Right renal cortex interstitium (tissue), 3 donors: ENCODE results near the gene COMT. TPM values are rescaled to one million over a fixed set of nuclear protein-coding genes. Genes with fewer than 3 reads are reported as not detected.

Experiments
- DNase-seq, 3 donors: peaks; one replicate each; pipeline ENCODE4 v3.0.0-alpha.2; 2013; ENCODE audit warnings: low read depth in 3 of 3, low spot score in 2 of 3
- polyA plus RNA-seq, 3 donors: library from polyadenylated mRNA; unstranded; fragments of 120-200 nt; gene quantifications; one replicate each; pipeline ENCODE4 v1.2.1, GENCODE V29; 2013; ENCODE audit not compliant: insufficient read length in 3 of 3

Gene COMT
- polyA plus RNA-seq, 3 donors, result 88.6 to 126 (median 107) TPM

DNA sequence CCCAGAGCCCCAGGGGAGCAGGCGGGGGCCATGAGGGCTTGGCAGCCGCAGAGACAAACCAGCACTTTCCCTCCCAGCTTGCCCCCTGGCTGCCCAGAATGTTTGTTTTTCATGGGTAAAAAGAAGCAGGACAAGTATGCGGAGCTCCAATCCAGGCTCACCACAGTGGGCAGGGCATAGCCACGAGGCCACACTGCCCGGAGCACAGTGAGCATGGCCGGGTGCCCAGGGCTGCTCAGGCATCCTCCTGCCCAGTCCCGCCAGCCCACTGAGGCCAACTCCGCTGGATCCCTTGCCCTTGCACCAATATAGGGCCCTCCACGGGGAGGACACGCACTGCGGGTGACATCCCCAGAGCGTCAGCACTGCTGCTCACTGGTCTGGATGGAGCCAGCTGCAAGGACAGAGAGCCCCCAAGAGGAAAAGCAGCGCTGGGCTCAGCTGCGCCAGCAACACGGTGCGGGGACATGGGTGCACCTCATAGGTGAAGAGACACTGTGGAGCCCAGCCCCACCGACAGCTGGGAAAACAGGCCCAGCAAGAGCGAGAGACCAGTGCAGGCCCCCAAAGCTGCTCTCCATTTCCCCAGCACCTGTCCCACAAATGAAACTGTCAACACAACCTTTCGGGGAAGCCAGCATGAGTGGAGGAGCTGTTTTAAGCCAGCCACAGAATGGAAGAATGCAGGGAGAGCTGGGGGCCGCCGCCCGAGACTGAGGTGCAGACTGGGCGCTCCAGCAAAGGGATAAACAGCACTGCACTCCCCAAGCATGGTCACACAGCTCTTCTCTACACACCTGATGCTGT, 50.3 kb downstream of the COMT start:
- DNase-seq, result no peak

DNA sequence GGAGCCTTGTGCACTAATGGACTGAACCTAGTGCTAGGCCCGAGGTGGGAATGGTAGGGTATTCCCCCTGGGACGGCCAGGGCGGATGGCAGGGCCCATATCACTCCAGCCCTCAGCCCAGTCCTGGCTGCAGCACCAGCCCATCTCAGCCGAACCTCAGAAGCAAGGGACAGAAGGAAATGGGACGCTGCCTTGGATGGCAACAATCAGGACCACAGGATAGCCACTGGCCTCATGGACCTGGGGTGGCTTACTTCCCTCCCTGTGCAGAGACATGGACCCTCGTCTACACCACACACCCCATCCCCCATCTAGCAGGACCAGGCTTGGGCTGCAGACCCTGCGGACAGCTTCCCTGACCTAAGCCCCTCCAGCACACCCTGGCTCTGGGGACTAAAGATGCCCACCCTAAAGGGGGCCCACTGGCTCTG, 50.9 kb downstream of the COMT start:
- DNase-seq, result no peak

DNA sequence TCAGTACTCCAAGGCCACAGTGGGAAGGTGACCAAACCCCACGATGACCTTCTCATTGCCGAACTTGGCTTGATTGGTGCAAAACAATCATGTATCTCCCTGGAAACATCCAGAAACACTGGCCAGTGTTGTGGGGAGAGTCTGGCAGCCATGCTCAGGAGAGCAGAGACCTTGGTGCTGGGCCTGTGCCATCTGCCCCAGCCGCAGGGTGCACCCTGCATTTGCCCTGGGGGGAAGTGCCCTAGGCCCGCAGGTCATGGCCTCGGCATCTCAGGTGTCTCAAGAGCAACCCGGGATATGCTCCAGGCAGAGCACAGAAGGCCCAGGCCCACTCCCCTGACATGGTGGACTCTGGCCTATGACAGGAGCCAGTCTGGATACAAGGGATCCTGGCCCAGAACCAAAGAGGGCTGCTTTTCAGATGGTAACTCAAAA, 51.4 kb downstream of the COMT start:
- no peak for DNase-seq

DNA sequence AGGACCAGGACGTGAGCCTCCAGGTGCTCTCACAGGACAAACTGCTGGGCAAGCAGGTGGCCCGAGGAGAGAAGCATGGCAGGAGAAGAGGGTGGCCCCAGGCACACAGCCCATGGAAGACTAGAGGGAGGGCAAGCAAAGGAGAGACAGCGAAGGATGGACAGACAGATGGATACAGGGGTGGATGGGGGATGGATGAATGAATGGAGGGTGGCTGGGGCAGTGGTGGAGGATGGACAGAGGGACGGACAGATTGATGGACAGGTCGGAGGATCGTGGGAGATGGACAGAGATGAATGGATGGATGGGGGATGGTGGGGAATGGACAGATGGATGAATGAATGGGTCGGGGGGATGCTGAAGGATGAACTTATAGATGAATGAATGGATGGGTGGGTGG, 52.4 kb downstream of the COMT start:
- no peak for DNase-seq

DNA sequence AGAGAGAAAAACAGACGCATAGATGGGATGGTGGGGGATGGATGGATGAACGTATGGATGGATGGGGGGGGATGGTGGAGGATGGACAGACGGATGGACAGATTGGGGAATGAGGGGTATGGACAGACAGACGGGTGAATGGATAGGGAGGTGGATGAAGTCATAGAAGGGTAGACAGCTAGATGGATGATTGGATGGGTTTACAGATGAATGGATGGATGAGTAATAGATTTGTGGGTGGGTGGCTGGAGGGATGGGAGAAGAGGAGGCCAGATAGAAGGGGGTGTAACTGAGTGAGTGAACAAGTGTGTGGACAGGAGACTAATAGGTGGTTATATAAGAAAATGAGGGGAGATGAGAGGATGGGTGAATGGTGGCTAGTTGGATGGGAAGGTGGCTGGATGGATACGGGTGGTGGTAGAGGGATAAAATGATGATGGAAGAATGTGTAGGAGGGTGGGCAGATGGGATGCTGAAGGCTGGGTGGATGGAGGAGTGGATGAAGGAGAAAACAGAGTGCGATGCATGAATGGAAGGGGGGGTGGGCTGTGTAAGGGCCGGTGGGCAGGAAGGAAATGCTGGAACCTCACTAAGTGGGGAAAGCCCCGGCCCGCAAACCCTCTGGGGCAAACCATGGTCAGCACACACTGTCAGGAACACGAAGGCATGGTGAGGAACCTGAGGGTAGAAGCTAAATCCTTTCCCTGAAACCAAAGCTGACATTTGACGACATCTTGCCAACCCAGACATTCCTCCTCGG, 53.5 kb downstream of the COMT start:
- DNase-seq, result no peak

DNA sequence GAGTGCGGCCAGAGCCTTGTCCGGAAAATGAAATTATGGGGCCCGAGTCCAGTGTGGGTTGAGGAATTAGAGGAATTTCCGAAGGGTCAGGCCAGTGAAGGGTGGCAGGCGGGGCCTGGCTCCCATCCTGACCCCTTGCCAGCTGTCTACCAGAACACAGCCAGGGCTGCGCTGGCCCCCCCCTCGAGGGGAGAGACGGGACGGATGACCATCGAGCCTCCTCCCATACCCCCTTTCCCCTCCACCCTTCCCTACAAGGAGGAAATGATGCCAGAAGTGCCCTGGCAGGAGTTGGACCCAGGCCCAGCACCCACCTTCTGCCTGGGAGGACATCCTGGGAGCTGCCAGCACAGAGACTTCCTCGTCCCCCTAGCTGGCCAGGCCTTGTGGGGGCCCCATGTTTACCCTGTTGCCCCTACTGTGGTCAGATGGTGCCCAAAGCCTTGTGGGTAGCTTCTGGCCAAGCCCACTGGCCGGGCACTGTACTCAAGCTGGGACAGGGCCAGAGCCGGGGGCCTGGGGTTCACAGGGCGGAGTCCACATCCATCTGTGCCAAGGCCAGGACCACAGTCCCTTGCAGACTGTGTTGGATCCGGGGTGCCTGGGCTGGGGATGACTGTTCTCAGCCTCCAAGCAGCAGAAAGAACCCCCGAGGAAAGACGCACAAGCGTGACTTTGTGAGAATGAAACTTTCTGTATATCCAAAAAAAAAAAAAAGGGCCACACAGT, 54.2 kb downstream of the COMT start:
- no peak for DNase-seq

DNA sequence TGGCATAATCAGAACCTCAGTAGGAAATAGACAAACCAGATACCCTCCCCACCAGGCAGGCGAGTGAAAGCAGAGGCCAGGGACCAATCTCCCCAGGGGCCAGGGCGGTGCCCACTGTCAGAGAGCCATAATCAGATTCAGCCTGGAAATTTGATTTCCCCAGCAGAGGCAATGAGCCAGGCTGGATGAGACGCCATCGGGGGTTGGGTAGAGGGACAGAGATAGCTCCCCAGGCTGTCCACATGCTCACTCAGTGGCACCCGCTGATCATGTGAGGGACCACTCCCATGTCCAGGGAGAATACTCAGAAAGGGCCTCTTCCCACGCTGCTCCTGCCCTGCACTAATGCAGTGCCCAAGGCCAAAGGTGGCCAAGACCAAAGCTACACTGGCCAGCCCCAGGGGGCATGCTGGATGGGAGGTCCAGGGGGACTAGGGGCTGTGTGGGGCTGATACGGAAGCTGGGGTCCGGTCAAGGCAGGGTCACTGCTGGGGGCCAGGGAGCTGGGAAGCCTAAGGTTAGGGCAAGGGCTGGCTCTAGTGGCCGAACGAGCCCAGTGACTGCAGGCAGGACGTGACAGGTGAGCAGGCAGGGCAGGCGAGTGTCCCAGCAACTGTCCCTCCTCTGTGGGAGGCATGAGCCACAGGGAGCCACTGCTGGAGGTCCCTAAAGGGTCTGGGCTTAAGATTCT, 55.3 kb downstream of the COMT start:
- no peak for DNase-seq

DNA sequence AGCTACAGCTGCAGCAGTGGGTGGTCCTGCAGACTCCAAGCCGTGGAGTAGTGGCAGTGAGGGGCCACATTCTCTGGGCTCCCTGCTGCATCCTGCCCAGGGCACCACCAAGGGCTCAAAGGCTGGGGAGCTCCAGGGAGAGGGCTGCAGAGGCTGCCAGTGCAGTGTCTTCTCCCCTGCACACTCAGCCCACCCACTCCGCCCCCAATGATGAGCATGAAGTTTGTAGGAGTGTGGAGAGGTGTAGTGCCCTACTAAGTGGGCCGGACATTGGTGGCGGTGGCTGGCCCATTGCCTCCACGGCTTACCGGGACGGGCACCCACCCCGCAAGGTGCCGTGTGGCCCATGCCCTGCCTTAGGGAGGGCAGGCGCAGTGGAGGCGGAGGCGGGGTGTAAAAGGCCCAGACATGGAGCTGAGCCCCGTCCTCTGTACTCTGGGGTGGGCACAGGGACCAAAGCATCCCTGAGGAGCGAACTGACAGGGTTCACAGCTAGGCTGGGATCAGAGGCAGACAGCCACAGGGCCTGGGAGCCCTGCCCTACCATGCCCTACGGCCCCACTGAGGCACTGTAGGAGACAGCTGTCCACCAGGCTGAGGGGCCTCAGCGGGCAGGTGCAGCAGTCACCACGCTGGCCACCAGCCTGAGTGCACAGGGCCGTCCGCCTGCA, 56.1 kb downstream of the COMT start:
- DNase-seq, result no peak

DNA sequence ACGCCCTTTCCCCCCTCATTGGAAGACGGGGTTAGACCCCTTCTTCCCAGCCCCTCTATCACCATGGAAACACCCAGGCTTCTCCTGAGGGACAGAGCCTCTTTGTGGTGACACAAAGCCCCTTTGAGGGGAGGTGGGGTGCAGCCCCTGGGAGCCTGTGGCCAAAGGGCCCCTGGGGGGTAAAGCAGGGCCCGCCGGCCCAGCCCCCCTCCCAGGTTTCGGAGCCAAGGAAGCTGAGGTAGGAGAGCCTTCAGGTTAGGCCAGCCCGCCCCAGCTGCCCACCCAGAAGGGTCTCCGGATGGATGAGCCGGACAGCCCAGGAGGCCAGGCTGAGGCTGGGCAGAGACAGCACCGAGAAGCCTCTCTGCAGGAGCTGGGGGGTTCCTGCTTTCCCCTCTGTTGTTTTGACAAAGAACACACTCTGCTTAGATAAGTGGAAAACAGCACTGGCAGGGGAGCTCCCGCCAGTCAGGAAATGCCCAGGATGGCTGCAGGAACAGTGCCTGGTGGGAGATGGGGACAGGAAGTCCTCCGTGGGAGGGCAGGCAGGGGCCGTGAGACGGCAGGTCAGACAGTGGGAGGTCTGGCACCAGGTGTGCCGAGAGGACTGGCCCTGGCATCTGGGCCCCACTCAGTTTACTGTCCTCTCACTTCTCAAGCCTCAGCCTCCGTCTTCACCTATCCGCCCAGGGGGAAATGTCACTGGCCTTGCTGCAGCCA, 56.8 kb downstream of the COMT start:
- no peak for DNase-seq

DNA sequence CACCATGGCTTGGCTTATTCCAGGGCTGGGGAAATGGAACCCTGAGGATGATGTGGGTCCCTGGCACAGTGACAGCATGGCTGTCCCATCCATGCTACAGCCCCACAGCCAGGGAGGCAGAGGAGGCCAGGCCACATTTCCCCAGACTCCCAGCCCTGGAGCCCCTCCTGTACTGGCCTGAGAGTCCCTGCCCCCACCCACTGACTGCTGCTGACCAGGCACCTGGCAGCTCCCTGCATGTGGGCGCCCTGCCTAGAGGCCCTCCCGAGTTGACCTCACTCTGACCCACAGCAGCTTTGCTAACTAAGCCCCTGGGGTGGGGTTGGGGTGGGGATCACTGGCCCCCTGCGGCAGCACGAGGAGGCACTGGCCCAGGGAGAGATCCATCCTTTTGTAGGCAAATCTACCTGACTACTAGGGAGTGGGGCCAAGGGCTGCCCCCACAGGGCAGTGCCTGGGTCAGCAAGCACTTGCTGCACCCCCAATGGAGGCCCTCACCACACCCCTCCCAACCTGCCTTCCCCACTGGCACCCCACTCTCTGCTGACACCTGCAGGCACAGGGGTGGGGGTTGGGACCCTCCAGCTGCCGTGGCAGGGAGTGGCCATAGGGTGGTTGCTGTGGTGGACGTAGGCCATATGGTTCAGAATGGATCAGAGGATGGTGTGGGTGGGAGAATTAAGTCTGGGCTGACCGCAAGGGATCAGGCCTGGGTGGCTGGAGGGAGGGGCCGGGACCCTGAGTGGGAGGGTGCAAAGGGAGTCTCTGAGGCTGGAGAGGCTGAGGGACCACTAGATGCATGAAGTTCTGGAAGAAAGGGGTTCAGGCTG, 57.6 kb downstream of the COMT start:
- DNase-seq, result no peak

DNA sequence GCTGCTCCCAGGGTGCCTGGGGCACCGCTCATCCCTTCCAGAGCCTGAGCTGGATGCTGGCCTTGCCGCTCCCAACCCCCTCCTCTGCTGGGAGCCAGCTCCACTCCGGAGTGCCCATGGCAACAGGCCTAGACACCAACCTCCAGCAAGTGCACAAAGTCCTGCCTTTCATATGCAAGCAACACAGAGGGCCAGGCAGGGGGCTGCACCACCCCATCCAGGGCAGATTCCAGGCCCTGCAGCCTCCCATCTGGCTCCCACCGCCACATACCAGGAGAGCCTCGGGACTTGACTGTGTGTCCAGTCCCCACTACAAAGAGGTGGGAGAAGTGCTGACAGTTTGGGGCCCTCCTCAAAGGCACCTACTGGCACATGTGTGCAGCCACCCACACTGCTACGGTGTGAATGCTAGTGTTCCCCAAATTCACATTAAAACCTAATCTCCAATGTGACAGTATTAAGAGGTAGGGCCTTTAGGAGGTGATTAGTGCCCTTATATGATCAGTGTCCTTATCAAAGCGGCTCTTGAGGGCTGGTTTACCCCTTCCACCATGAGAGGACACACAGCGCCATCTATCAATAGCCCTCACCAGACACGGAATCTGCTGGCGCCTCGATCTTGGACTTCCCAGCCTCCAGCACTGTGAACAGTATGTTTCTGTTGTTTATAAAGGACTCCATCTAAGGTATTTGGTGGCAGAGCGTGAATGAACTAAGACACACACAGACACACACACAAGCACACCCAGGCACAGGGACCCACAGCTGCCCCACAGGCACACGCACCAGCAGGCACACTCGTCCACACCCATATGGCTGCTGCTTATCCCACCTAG, 58.9 kb downstream of the COMT start:
- DNase-seq, result no peak

DNA sequence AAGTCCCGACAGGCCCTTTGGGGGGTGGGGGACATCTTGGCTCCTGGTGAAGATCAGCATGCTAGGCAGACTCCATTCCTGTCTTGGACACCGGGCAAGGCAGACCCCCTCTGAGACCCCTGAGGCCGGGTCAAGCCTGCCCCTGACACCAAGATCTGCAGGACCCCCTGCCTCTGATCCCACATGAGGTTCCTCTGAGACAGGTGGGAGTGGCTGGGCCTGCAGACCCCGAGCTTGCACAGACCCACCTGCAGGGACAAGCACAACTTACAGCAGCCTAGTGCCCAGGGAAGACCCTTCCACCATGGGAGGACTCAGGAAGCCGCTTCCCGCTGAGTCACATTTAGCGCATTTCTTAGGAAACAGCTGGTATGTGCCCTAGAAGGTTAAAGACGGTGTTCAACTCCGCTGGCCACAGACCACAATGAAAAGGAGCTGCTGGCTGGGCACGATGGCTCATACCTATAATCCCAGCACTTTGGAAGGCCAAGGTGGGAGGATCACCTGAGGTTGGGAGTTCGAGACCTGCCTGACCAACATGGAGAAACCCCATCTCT, 59.6 kb downstream of the COMT start:
- DNase-seq, result no peak

DNA sequence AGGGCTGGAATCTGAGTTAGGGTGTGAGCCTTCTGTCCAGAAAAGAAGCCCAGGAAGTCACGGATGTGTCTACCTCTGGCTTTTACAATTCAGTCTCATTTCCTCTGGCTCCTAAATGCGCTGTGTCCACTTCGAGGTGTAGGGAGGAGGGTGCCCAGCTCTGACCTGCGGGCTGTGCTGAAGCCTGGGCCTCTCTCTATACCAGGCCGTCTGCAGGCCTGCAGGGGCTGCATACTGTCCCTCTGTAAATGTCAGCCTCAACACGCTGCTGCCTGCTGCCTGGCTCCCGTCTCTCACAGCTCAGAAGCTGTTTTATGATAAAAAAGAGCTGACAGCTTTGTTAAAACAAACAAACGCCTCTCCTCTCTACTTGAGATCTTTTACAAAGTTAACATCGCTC, 60.6 kb downstream of the COMT start:
- no peak for DNase-seq

DNA sequence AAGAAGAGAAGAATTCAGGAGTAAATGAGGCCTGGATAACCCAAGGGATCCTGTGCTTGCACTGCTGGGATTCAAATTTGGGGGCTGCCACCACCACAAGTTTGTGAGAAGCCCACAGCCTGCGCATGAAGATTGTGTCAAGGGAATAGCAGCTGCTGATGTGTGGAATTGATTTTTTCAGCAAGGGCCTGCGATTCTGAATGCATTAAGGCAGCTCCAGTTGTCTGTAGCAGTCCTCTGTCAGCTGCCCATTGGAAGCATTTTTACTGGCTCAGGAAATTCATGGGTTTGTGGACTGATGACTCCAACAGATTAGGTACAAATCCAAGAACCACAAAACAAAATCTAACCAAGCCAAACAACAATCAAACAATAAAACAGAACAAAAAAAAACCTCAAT, 61.1 kb downstream of the COMT start:
- DNase-seq, result no peak

DNA sequence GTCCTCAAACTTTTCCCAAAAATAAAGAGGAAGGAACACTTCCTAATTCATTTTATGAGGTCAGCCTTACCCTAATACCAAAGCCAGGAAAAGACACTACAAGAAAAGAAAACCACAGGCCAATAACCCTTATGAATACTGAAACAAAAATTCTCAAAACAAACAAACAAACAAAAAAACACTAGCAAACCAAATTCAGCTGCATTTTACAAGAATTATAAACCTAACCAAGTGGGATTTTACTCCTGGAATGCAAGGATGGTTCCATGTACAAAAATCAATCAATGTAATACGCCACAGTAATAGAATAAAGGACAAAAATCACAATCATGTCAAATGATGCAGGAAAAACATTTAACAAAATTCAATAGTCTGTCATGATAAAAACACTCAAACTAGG, 61.7 kb downstream of the COMT start:
- DNase-seq, result no peak

DNA sequence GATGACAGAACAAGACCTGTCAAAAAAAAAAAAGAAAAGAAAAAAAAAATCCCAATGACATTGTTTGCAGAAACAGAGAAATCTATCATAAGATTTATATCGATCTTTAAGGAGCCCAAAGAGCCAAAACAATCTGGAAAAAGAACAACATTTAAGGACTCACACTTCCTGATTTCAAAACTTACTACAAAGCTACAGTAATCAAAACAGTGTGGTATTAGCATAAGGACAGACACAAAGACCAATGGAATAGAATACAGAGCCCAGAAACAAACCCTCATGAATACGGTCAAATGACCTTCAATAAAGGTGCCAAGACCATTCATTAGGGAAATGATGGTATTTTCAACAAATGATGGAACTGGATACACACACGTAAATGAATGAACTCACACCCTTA, 62.9 kb downstream of the COMT start:
- no peak for DNase-seq

DNA sequence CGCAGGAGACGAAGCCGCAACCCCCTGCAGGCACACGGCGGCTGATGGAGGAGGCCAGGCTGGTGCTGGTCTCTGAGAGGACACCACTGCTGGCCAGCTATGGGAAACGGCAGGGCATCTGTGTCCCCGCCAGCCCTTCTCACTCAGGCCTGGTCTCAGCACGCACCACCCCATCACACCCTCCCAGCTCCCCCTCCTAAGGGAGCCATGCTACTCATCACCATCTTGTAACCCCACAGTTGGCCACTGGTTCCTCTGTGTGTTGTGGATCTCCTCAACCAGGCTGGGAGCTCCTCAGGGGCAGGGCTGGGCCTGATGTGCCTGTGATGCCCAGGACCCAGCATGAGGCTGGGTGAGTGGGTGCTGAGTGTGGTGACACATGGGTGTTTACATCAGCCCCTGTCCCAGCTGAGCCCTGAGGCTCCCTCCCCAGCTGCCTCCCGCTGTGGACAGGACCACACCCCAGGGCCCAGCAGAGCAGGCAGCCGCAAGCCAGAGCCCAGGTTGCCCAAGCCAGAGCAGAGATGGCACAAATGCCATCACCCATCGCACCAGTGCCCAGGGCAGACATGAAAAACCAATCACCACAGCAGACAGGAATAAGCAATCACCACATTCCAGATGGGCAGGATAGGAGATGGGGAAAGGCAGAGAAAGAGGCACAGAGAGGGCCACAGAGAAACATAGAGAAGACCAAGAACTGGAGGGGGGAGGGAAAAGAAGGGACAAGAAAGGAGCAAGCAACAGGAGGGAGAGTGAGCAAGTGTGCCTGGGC, 66.8 kb downstream of the COMT start:
- DNase-seq, result no peak
